Measurements from ENCODE around the gene SLC7A6OS. TPM values are rescaled to one million over a fixed set of nuclear protein-coding genes. Genes with fewer than 3 reads are reported as not detected.

SLC7A6OS gene
- total and polyA plus RNA-seq, 8 donors, result 5.2 to 8.1 (median 6.5) TPM

DNA sequence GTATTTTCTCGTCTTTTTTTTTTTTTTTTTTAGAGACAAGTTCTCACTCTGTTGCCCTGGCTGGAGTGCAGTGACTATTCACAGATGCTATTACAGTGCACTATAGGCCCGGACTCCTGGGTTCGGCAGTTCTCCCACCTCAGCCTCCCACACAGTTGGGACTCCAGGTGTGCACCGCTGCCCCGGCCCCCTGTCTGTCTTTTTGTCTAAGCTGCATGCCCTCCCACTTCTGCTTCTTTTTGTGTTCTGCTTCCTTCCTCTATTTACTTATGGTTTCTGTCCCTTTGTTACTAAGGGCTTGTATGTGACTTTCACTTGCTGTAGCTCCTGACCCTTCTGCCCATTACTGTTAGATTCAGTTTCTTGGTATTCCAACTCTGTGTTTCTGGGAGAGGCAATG is 25.9 kb downstream of the SLC7A6OS start:
- no peak overlapping the region for H3K4me3 ChIP-seq
- H3K36me3 ChIP-seq, result no peaks in the 10 kb centered on the region
- FAIRE-seq (no peak), DNase-seq (no peak), ATAC-seq (peak in 2 of 4 donors; percentile 17 to 64)
- 70 to 91% methylated on average over 4 to 5 of the region's 5 CpGs for WGBS, 2 donors
- TF ChIP-seq, protein P1, sequence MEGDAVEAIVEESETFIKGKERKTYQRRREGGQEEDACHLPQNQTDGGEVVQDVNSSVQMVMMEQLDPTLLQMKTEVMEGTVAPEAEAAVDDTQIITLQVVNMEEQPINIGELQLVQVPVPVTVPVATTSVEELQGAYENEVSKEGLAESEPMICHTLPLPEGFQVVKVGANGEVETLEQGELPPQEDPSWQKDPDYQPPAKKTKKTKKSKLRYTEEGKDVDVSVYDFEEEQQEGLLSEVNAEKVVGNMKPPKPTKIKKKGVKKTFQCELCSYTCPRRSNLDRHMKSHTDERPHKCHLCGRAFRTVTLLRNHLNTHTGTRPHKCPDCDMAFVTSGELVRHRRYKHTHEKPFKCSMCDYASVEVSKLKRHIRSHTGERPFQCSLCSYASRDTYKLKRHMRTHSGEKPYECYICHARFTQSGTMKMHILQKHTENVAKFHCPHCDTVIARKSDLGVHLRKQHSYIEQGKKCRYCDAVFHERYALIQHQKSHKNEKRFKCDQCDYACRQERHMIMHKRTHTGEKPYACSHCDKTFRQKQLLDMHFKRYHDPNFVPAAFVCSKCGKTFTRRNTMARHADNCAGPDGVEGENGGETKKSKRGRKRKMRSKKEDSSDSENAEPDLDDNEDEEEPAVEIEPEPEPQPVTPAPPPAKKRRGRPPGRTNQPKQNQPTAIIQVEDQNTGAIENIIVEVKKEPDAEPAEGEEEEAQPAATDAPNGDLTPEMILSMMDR (IDR thresholded peaks at IDR 0.05), result no peak
- H3K4me1 ChIP-seq, result no peaks in the 10 kb centered on the region
- no peak overlapping the region for H3K27ac ChIP-seq
- H3K27me3 ChIP-seq, result no peaks in the 10 kb centered on the region
- intact Hi-C loops (cut with DNase I), result loop anchor here in 1 of 3 donors (5.0 kb wide), 1 partner anchor 48 kb away; the partner anchor contains the start of gene ESRP2
- H3K9me3 ChIP-seq, result no peaks in the 10 kb centered on the region

DNA sequence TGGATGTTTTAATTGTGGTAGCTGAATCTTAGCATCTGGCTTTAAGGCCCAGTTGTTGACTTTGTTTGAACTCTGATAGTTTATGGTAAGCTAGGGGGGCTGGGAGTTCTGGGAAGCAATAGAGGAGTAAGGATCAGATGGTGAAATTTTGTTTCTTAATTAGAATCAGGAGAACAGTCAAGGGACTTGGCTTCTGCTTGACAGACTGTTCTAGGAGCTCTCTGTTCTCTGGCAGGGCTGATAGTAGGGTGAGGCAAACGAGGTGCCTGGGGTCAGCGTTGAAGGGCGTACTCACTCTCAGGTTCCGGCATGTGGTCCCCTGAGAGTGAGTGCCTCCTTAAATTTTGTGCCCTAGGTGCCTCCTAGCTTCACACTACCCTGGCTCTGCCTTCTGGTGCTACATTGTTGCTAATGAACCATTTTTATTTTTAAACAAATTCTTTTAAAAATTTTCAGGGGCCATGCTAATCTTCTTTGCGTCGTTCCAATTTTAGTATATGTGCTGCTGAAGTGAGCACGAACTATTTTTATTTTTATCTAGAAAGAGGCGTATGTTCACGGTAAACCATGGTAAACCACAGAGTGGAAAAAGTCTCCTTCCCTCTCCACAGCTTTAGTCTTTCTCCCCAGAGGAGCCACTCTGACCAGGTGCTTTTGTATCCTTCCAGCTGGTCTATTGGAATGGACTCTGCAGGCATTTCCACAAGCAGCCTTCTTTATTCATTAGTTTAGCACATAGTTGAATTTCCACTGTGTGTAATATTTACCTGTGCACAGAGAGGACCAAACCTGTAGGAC is 26.7 kb downstream of the SLC7A6OS start:
- Histone ChIP-seq H3K27me3 (no peaks in the 10 kb centered on the region), H3K4me3 (no peak overlapping the region), H3K36me3 (no peaks in the 10 kb centered on the region), H3K4me1 (no peaks in the 10 kb centered on the region), H3K27ac (peak overlapping the region in 1 of 4 donors; percentile 11), H3K9me3 (no peaks in the 10 kb centered on the region)
- intact Hi-C loops (cut with DNase I), result no loop called here
- DNase-seq (no peak), ATAC-seq (peak in 2 of 4 donors; percentile 24 to 30), FAIRE-seq (no peak)
- TF ChIP-seq, protein P1 (IDR thresholded peaks at IDR 0.05), result no peak
- WGBS, 2 donors, result 78 to 79% methylated on average over 9 of the region's 9 CpGs

DNA sequence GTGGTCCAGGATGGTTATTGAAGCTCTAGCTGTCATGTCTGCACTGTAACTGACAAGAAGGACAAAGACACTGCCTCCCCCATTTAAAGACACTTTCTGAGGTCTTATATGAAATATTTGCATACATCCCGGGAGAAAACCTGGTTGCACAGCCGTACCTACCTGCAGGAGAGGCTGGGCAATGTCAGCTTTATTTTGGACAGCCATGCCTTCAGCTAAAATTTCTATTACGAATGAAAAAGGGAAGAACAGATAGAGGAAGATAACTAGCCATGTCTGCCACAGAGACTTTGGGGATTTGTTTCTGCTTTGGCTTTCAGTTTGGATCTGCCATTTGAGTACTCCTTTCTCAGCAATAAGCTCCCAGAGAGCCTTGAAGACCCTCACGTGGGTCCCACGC is 27.4 kb downstream of the SLC7A6OS start:
- H3K27ac ChIP-seq, result peak overlapping the region in 1 of 4 donors; percentile 11
- TF ChIP-seq, protein P1 (IDR thresholded peaks at IDR 0.05), result no peak
- no peaks in the 10 kb centered on the region for H3K27me3 ChIP-seq
- no peaks in the 10 kb centered on the region for H3K9me3 ChIP-seq
- DNase-seq (no peak), FAIRE-seq (no peak), ATAC-seq (peak in 1 of 4 donors; percentile 16)
- intact Hi-C loops (cut with DNase I), result no loop called here
- H3K36me3 ChIP-seq, result no peaks in the 10 kb centered on the region
- H3K4me1 ChIP-seq, result no peaks in the 10 kb centered on the region
- H3K4me3 ChIP-seq, result no peak overlapping the region
- 66 to 67% methylated on average over 5 of the region's 5 CpGs for WGBS, 2 donors

GRCh38 chr16:68282064-68282452 is 28.7 kb downstream of the SLC7A6OS start:
- no peak for DNase-seq
- no peak for FAIRE-seq
- no peaks in the 10 kb centered on the region for H3K4me1 ChIP-seq
- no peak for ATAC-seq
- no peaks in the 10 kb centered on the region for H3K9me3 ChIP-seq
- intact Hi-C loops (cut with DNase I), result no loop called here
- no peak overlapping the region for H3K4me3 ChIP-seq
- H3K27me3 ChIP-seq, result no peaks in the 10 kb centered on the region
- H3K27ac ChIP-seq, result no peak overlapping the region
- TF ChIP-seq, protein P1 (IDR thresholded peaks at IDR 0.05), result no peak
- no peaks in the 10 kb centered on the region for H3K36me3 ChIP-seq
- WGBS, 2 donors, result 72 to 89% methylated on average over 4 of the region's 4 CpGs

Measured in pancreas (tissue), 10 donors.